Mesenchymal stem cell (in vitro differentiated cells and primary cell): Measurements from ENCODE around the gene CDC20.

Source experiments
- DNase-seq: peaks from one replicate; pipeline ENCODE4 v3.0.0-alpha.2; 2013
- H2AFZ ChIP-seq: one replicate; pipeline ENCODE4 v1.6.1; 2013; ENCODE audit warnings: low read depth, mild to moderate bottlenecking, control low read depth, inconsistent platforms, low read length, moderate library complexity
- H2AK5ac ChIP-seq: 2 replicates; pipeline ENCODE4 v1.6.1; 2013; ENCODE audit warnings: low read length, moderate library complexity, mild to moderate bottlenecking, inconsistent platforms; ENCODE audit not compliant: severe bottlenecking
- H2BK120ac ChIP-seq: one replicate; pipeline ENCODE4 v1.6.1; 2013; ENCODE audit warnings: low read depth, mild to moderate bottlenecking, inconsistent platforms, low read length, moderate library complexity
- H2BK12ac ChIP-seq, 2 experiments: one replicate each; pipeline ENCODE4 v1.6.1; 2013; ENCODE audit warnings: inconsistent platforms in 2 of 2, low read length in 2 of 2, mild to moderate bottlenecking in 2 of 2, moderate library complexity in 2 of 2, control low read depth in 1 of 2
- H2BK15ac ChIP-seq: one replicate; pipeline ENCODE4 v1.6.1; 2013; ENCODE audit warnings: mild to moderate bottlenecking, low read depth, inconsistent platforms; ENCODE audit not compliant: poor library complexity, severe bottlenecking
- H2BK5ac ChIP-seq: 2 replicates; pipeline ENCODE4 v1.6.1; 2013; ENCODE audit warnings: low read depth, mild to moderate bottlenecking, low read length, control low read depth, inconsistent platforms; ENCODE audit not compliant: poor library complexity, severe bottlenecking
- H3K14ac ChIP-seq, 2 experiments: one replicate each; pipeline ENCODE4 v1.6.1; 2013; ENCODE audit warnings: inconsistent platforms in 2 of 2, low read length in 2 of 2, control low read depth in 1 of 2, mild to moderate bottlenecking in 1 of 2, moderate library complexity in 1 of 2
- H3K18ac ChIP-seq, 2 experiments: one replicate each; pipeline ENCODE4 v1.6.1; 2013; ENCODE audit warnings: inconsistent platforms in 2 of 2, low read length in 2 of 2, control low read depth in 1 of 2, low read depth in 1 of 2, mild to moderate bottlenecking in 1 of 2
- H3K23ac ChIP-seq, 2 experiments: one replicate each; pipeline ENCODE4 v1.6.1; 2013; ENCODE audit warnings: inconsistent platforms in 2 of 2, low read length in 2 of 2, mild to moderate bottlenecking in 2 of 2, moderate library complexity in 2 of 2, control low read depth in 1 of 2
- H3K27ac ChIP-seq: 2 replicates; pipeline ENCODE4 v1.5.1; 2013; ENCODE audit warnings: mild to moderate bottlenecking, moderate library complexity, low read length, control low read depth, inconsistent platforms; ENCODE audit not compliant: poor library complexity, severe bottlenecking
- H3K27me3 ChIP-seq, 2 experiments: 2 replicates each; pipeline versions ENCODE4 v1.6.1 to v1.7.0; 2013; ENCODE audit warnings: low read length in 2 of 2, mild to moderate bottlenecking in 2 of 2, moderate library complexity in 2 of 2, control low read depth in 1 of 2, inconsistent platforms in 1 of 2; ENCODE audit not compliant: control insufficient read depth in 1 of 2, insufficient read depth in 1 of 2
- H3K36me3 ChIP-seq, 2 experiments: 2 replicates each; pipeline versions ENCODE4 v1.6.1 to v1.7.0; 2013; ENCODE audit warnings: low read length in 2 of 2, control low read depth in 1 of 2, inconsistent platforms in 1 of 2, low read depth in 1 of 2, mild to moderate bottlenecking in 1 of 2; ENCODE audit not compliant: insufficient read depth in 2 of 2, control insufficient read depth in 1 of 2
- H3K4ac ChIP-seq, 2 experiments: one replicate each; pipeline ENCODE4 v1.6.1; 2013; ENCODE audit warnings: inconsistent platforms in 2 of 2, low read length in 2 of 2, mild to moderate bottlenecking in 2 of 2, moderate library complexity in 2 of 2, control low read depth in 1 of 2, low read depth in 1 of 2
- H3K4me1 ChIP-seq: 2 replicates; pipeline ENCODE4 v1.6.1; 2013; ENCODE audit warnings: low read depth, low read length, control low read depth; ENCODE audit not compliant: control insufficient read depth, insufficient read depth
- H3K4me2 ChIP-seq: 2 replicates; pipeline ENCODE4 v1.6.1; 2013; ENCODE audit warnings: low read length, mild to moderate bottlenecking, inconsistent platforms; ENCODE audit not compliant: poor library complexity, severe bottlenecking
- H3K4me3 ChIP-seq, 2 experiments: 2 replicates each; pipeline versions ENCODE4 v1.5.1 to v1.7.0; 2013; ENCODE audit warnings: low read length in 2 of 2, mild to moderate bottlenecking in 2 of 2, control low read depth in 1 of 2, low read depth in 1 of 2; ENCODE audit not compliant: insufficient read depth in 1 of 2
- H3K79me1 ChIP-seq: replicated peaks from 2 replicates; pipeline ENCODE4 v1.6.1; 2013; ENCODE audit warnings: mild to moderate bottlenecking, control low read depth, low read length, inconsistent platforms; ENCODE audit not compliant: poor library complexity, severe bottlenecking
- H3K9ac ChIP-seq: 2 replicates; pipeline ENCODE4 v1.7.0; 2013; ENCODE audit warnings: mild to moderate bottlenecking, low read length, moderate library complexity
- H3K9me3 ChIP-seq: 2 replicates; pipeline ENCODE4 v1.7.0; 2013; ENCODE audit warnings: mild to moderate bottlenecking, low read length; ENCODE audit not compliant: control insufficient read depth
- H4K8ac ChIP-seq: one replicate; pipeline ENCODE4 v1.6.1; 2013; ENCODE audit warnings: inconsistent platforms, mild to moderate bottlenecking, low read length, moderate library complexity
- H4K91ac ChIP-seq: one replicate; pipeline ENCODE4 v1.6.1; 2013; ENCODE audit warnings: mild to moderate bottlenecking, low read length, inconsistent platforms
- WGBS: methylation state at CpG from one replicate; pipeline ENCODE4 v1.1.7; 2013; ENCODE audit warnings: mixed read lengths; 5-methylcytosine and 5-hydroxymethylcytosine counted together

Gene CDC20

GRCh38 chr1:43346636-43347035 lies 12.1 kb upstream of the CDC20 start:
- no peak overlapping the region for H2BK15ac ChIP-seq
- H3K27ac ChIP-seq: no peak overlapping the region
- no peak overlapping the region for H2AK5ac ChIP-seq
- no peak overlapping the region for H2AFZ ChIP-seq
- H3K23ac ChIP-seq: no peak overlapping the region
- no peak overlapping the region for H2BK12ac ChIP-seq
- H4K91ac ChIP-seq: peak overlapping the region; percentile 5
- 91% methylated on average over 5 of the region's 5 CpGs for WGBS
- H3K9ac ChIP-seq: no peak overlapping the region
- no peak for DNase-seq
- H3K36me3 ChIP-seq: no peaks in the 10 kb centered on the region
- no peak overlapping the region for H4K8ac ChIP-seq
- no peak overlapping the region for H3K4ac ChIP-seq
- no peaks in the 10 kb centered on the region for H3K9me3 ChIP-seq
- peaks cover 16% of the 10 kb centered on the region for H3K4me1 ChIP-seq
- no peak overlapping the region for H3K4me2 ChIP-seq
- H3K14ac ChIP-seq: no peak overlapping the region
- H3K79me1 ChIP-seq: no peaks in the 10 kb centered on the region
- no peak overlapping the region for H3K4me3 ChIP-seq
- no peaks in the 10 kb centered on the region for H3K27me3 ChIP-seq
- H2BK120ac ChIP-seq: no peak overlapping the region
- no peak overlapping the region for H3K18ac ChIP-seq
- H2BK5ac ChIP-seq: no peak overlapping the region

GRCh38 chr1:43348343-43348808 lies 10.4 kb upstream of the CDC20 start:
- peak overlapping the region; percentile 74 for H3K9ac ChIP-seq
- WGBS: 41% methylated on average over 19 of the region's 22 CpGs
- H3K14ac ChIP-seq: no peak overlapping the region
- no peaks in the 10 kb centered on the region for H3K36me3 ChIP-seq
- H2BK15ac ChIP-seq: peak overlapping the region; percentile 76
- H3K4ac ChIP-seq: peak overlapping the region in 1 of 2 experiments; percentile 81
- peak overlapping the region; percentile 77 to 94 for H3K18ac ChIP-seq
- H3K4me2 ChIP-seq: peak overlapping the region; percentile 73
- no peaks in the 10 kb centered on the region for H3K79me1 ChIP-seq
- H2BK5ac ChIP-seq: no peak overlapping the region
- H3K27me3 ChIP-seq: no peaks in the 10 kb centered on the region
- peak overlapping the region; percentile 68 to 78 for H3K4me3 ChIP-seq
- peak overlapping the region; percentile 85 for H2AFZ ChIP-seq
- H3K27ac ChIP-seq: peak overlapping the region; percentile 65
- DNase-seq: no peak
- no peak overlapping the region for H3K23ac ChIP-seq
- no peak overlapping the region for H2AK5ac ChIP-seq
- peak overlapping the region; percentile 47 for H4K91ac ChIP-seq
- no peak overlapping the region for H2BK12ac ChIP-seq
- H3K9me3 ChIP-seq: no peaks in the 10 kb centered on the region
- H3K4me1 ChIP-seq: peaks cover 16% of the 10 kb centered on the region
- H4K8ac ChIP-seq: peak overlapping the region; percentile 91
- H2BK120ac ChIP-seq: peak overlapping the region; percentile 6

- Histone ChIP-seq H3K36me3 (no peaks in the 10 kb centered on the region), H3K9me3 (no peaks in the 10 kb centered on the region), H3K4me1 (peaks cover 16% of the 10 kb centered on the region), H3K27me3 (no peaks in the 10 kb centered on the region), H3K4me3 (peak overlapping the region; percentile 68 to 78), H3K27ac (peak overlapping the region; percentile 90), H2BK120ac (peak overlapping the region; percentile 6), H3K79me1 (no peaks in the 10 kb centered on the region), H4K8ac (peak overlapping the region; percentile 91), H3K18ac (peak overlapping the region; percentile 77 to 97), H4K91ac (peak overlapping the region; percentile 73), H2BK12ac (peak overlapping the region in 1 of 2 experiments; percentile 64), H2BK15ac (peak overlapping the region; percentile 86), H3K9ac (peak overlapping the region; percentile 74), H2BK5ac (peak overlapping the region; percentile 60), H3K4me2 (peak overlapping the region; percentile 73), H2AK5ac (no peak overlapping the region), H3K14ac (peak overlapping the region in 1 of 2 experiments; percentile 61), H2AFZ (peak overlapping the region; percentile 85), H3K4ac (peak overlapping the region; percentile 81 to 85), H3K23ac (peak overlapping the region in 1 of 2 experiments; percentile 66)
- 4% methylated on average over 66 of the region's 72 CpGs for whole genome bisulfite sequencing
- peak; percentile 60 for DNase-seq
Measured at GRCh38 chr1:43348809-43349593, 9.8 kb upstream of the CDC20 start.

GRCh38 chr1:43349594-43350306 lies 9.0 kb upstream of the CDC20 start:
- 24% methylated on average over 10 of the region's 11 CpGs for WGBS

More at GRCh38 chr1:43349594-43350306, 9.0 kb upstream of the CDC20 start:
- Histone ChIP-seq H2BK120ac (no peak overlapping the region), H3K9ac (peak overlapping the region; percentile 74), H3K9me3 (no peaks in the 10 kb centered on the region), H3K14ac (peak overlapping the region in 1 of 2 experiments; percentile 61), H2AFZ (peak overlapping the region; percentile 85), H3K4me1 (peaks cover 16% of the 10 kb centered on the region), H2AK5ac (peak overlapping the region; percentile 17), H2BK12ac (peak overlapping the region in 1 of 2 experiments; percentile 51), H3K18ac (peak overlapping the region; percentile 77 to 97), H3K36me3 (no peaks in the 10 kb centered on the region), H3K4me3 (peak overlapping the region; percentile 68 to 78), H4K8ac (peak overlapping the region; percentile 91), H4K91ac (peak overlapping the region; percentile 73), H2BK15ac (peak overlapping the region; percentile 86), H3K4ac (peak overlapping the region; percentile 80 to 85), H3K23ac (peak overlapping the region in 1 of 2 experiments; percentile 66), H3K4me2 (peak overlapping the region; percentile 73), H3K79me1 (no peaks in the 10 kb centered on the region), H3K27ac (peak overlapping the region; percentile 90), H3K27me3 (no peaks in the 10 kb centered on the region), H2BK5ac (peak overlapping the region; percentile 5)
- DNase-seq: peak; percentile 58
